GM18498 (cell line): ENCODE data around the gene SRBD1.

Experiments
- ATAC-seq: cut with Tn5 transposase; IDR thresholded peaks from one replicate; pipeline ENCODE4 v1.9.1; 2021; ENCODE audit warnings: mild to moderate bottlenecking, moderate library complexity; ENCODE audit not compliant: unreplicated experiment

Gene SRBD1

GRCh38 chr2:45483997-45484396 is 127.1 kb downstream of the SRBD1 start:
- no peak for ATAC-seq

GRCh38 chr2:45477546-45477945 is 133.5 kb downstream of the SRBD1 start:
- no peak for ATAC-seq

- ATAC-seq, result no peak
Measured at GRCh38 chr2:45470531-45470930, 140.5 kb downstream of the SRBD1 start.

- peak; percentile 60 for ATAC-seq
Measured at GRCh38 chr2:45469314-45470099, 141.6 kb downstream of the SRBD1 start.

- ATAC-seq, result no peak
Measured at GRCh38 chr2:45468279-45468678, 142.8 kb downstream of the SRBD1 start.

GRCh38 chr2:45466053-45466452 is 145.0 kb downstream of the SRBD1 start:
- no peak for ATAC-seq

- ATAC-seq, result no peak
Measured at GRCh38 chr2:45460825-45461224, 150.2 kb downstream of the SRBD1 start.

GRCh38 chr2:45459860-45460259 is 151.2 kb downstream of the SRBD1 start:
- no peak for ATAC-seq

GRCh38 chr2:45458909-45459563 is 152.0 kb downstream of the SRBD1 start:
- ATAC-seq, result no peak

- no peak for ATAC-seq
Measured at GRCh38 chr2:45457211-45457945, 153.7 kb downstream of the SRBD1 start.

GRCh38 chr2:45452866-45453265 is 158.2 kb downstream of the SRBD1 start:
- ATAC-seq, result no peak

GRCh38 chr2:45450634-45451033 is 160.4 kb downstream of the SRBD1 start:
- no peak for ATAC-seq

- no peak for ATAC-seq
Measured at GRCh38 chr2:45448217-45448616, 162.8 kb downstream of the SRBD1 start.

GRCh38 chr2:45446016-45446415 is 165.1 kb downstream of the SRBD1 start:
- no peak for ATAC-seq

GRCh38 chr2:45445037-45445436 is 166.0 kb downstream of the SRBD1 start:
- ATAC-seq, result no peak

GRCh38 chr2:45443012-45443411 is 168.1 kb downstream of the SRBD1 start:
- no peak for ATAC-seq

- no peak for ATAC-seq
Measured at GRCh38 chr2:45442026-45442425, 169.0 kb downstream of the SRBD1 start.

GRCh38 chr2:45441571-45441970 is 169.5 kb downstream of the SRBD1 start:
- no peak for ATAC-seq

GRCh38 chr2:45439788-45440773 is 171.0 kb downstream of the SRBD1 start:
- peak; percentile 75 for ATAC-seq

GRCh38 chr2:45438872-45439665 is 172.0 kb downstream of the SRBD1 start:
- ATAC-seq, result no peak
